Glutamatergic neuron (in vitro differentiated cells): ENCODE results near the gene MTMR1. TPM values are rescaled to one million over a fixed set of nuclear protein-coding genes. Genes with fewer than 3 reads are reported as not detected.

Experiments used
- DNase-seq: peaks from one replicate; pipeline ENCODE4 v3.0.0; 2022
- H3K27ac Mint-ChIP-seq: one replicate; pipeline ENCODE4 v1.8.0; 2020; ENCODE audit warnings: mild to moderate bottlenecking, mixed read lengths, inconsistent platforms; ENCODE audit not compliant: unreplicated experiment
- H3K27me3 Mint-ChIP-seq: one replicate; pipeline ENCODE4 v1.8.0; 2020; ENCODE audit warnings: mild to moderate bottlenecking, moderate library complexity, mixed read lengths, inconsistent platforms; ENCODE audit not compliant: unreplicated experiment
- H3K36me3 Mint-ChIP-seq: one replicate; pipeline ENCODE4 v1.8.0; 2020; ENCODE audit warnings: mild to moderate bottlenecking, mixed read lengths, inconsistent platforms; ENCODE audit not compliant: unreplicated experiment
- H3K4me1 Mint-ChIP-seq: one replicate; pipeline ENCODE4 v1.8.0; 2020; ENCODE audit warnings: mild to moderate bottlenecking, low read depth, mixed read lengths, inconsistent platforms; ENCODE audit not compliant: unreplicated experiment
- H3K4me3 Mint-ChIP-seq: one replicate; pipeline ENCODE4 v1.8.0; 2020; ENCODE audit warnings: mild to moderate bottlenecking, mixed read lengths, inconsistent platforms; ENCODE audit not compliant: unreplicated experiment
- H3K9me3 Mint-ChIP-seq: one replicate; pipeline ENCODE4 v1.8.0; 2020; ENCODE audit warnings: mild to moderate bottlenecking, moderate library complexity, mixed read lengths, inconsistent platforms; ENCODE audit not compliant: unreplicated experiment
- CTCF ChIP-seq: fragments of 200-600 bp; sonication (generic); IDR thresholded peaks from one replicate; pipeline ENCODE4 v1.5.0; 2021; ENCODE audit not compliant: partially characterized antibody, unreplicated experiment
- total RNA-seq: library from RNA; stranded (reverse); fragmentation: NEBNext Ultra II Directional; extraction: Animal tissue kit (Norgen Biotek cat#: 25700); gene quantifications from one replicate; pipeline ENCODE4 v1.2.1, GENCODE V29; 2021; ENCODE audit not compliant: unreplicated experiment

The MTMR1 gene
- total RNA-seq, 1 donor from 2014 or later, result 29.6 TPM

GRCh38 chrX:150805736-150806135 is 112.5 kb downstream of the MTMR1 start:
- DNase-seq, result no peak
- H3K27ac Mint-ChIP-seq, result no peak overlapping the region
- H3K4me1 Mint-ChIP-seq, result peaks cover 2% of the 10 kb centered on the region
- no peaks in the 10 kb centered on the region for H3K9me3 Mint-ChIP-seq
- no peaks in the 10 kb centered on the region for H3K27me3 Mint-ChIP-seq
- TF ChIP-seq CTCF, result no peak
- H3K4me3 Mint-ChIP-seq, result no peak overlapping the region
- H3K36me3 Mint-ChIP-seq, result no peaks in the 10 kb centered on the region

GRCh38 chrX:150806827-150807226 is 113.6 kb downstream of the MTMR1 start:
- TF ChIP-seq CTCF, result no peak
- no peaks in the 10 kb centered on the region for H3K27me3 Mint-ChIP-seq

GRCh38 chrX:150813922-150814321 is 120.7 kb downstream of the MTMR1 start:
- no peaks in the 10 kb centered on the region for H3K27me3 Mint-ChIP-seq
- TF ChIP-seq CTCF, result no peak
- H3K36me3 Mint-ChIP-seq, result no peaks in the 10 kb centered on the region
- H3K4me1 Mint-ChIP-seq, result no peaks in the 10 kb centered on the region
- no peak overlapping the region for H3K4me3 Mint-ChIP-seq
- no peaks in the 10 kb centered on the region for H3K9me3 Mint-ChIP-seq
- H3K27ac Mint-ChIP-seq, result no peak overlapping the region
- no peak for DNase-seq

More at GRCh38 chrX:150806827-150807226, 113.6 kb downstream of the MTMR1 start:
- no peak overlapping the region for H3K4me3 Mint-ChIP-seq
- H3K27ac Mint-ChIP-seq, result no peak overlapping the region
- H3K9me3 Mint-ChIP-seq, result no peaks in the 10 kb centered on the region
- no peaks in the 10 kb centered on the region for H3K36me3 Mint-ChIP-seq
- H3K4me1 Mint-ChIP-seq, result peaks cover 2% of the 10 kb centered on the region
- DNase-seq, result no peak

Other genes starting within 250 kb of the MTMR1 start
- gene MTM1, start 124.8 kb upstream of the MTMR1 start, total RNA-seq, result 7.4 TPM
- 49.9 TPM for gene CD99L2, start 205.3 kb downstream of the MTMR1 start, total RNA-seq